GM21526 (cell line): ENCODE data around the gene NGDN.
"Not testable (repeated sequence)": the region's sequence is repeated elsewhere in the genome, so short reads cannot be mapped to it uniquely, and the experiment has no call there.

Source experiments
- ATAC-seq: cut with Tn5 transposase; IDR thresholded peaks from one replicate; pipeline ENCODE4 v1.9.1; 2021; ENCODE audit warnings: moderate library complexity; ENCODE audit not compliant: unreplicated experiment, low FRiP score

NGDN gene, protein sequence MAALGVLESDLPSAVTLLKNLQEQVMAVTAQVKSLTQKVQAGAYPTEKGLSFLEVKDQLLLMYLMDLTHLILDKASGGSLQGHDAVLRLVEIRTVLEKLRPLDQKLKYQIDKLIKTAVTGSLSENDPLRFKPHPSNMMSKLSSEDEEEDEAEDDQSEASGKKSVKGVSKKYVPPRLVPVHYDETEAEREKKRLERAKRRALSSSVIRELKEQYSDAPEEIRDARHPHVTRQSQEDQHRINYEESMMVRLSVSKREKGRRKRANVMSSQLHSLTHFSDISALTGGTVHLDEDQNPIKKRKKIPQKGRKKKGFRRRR

DNA sequence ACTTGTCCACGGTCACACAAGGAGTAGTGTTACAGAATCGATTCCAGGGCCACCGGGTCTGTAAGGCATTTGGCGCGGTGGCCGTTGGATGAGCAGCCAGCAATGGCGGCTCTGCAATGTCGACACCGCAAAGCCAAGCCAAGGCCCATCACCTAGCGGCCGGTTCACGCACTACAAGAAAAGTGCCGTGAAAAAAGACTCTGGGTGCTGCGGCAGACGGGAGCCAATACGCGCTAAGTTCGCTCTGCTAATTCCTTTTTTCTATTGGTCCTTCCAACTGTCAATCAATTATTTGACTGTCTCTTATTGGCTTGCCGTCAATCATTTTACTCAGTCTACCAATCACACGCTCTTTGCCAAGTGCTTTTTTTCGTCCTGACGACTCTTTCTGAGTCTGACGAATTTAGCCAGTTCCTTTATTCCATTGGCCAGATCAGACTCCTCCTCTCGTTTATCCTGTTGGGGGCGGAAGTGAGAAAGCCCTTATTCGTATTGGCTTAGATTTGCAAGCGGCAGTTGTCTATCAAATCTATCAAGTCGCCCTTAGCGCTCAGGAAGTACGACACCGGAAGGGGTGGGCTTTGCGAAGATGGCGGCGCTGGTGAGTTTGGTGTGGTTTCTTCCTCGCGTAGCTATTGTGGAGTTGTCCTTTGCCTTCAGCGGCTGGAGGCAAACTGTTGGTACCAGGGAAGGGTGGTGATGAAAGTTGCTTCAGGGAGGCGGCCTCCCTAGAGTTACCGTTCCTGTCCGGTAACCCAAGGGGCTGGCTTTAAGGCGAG lies at the start of gene NGDN:
TSS of gene NGDN (plus strand) at position 577 of the 779 bp plus-strand sequence. CDS start at position 590, 13 bp downstream.
- ATAC-seq = peak; percentile 90

DNA sequence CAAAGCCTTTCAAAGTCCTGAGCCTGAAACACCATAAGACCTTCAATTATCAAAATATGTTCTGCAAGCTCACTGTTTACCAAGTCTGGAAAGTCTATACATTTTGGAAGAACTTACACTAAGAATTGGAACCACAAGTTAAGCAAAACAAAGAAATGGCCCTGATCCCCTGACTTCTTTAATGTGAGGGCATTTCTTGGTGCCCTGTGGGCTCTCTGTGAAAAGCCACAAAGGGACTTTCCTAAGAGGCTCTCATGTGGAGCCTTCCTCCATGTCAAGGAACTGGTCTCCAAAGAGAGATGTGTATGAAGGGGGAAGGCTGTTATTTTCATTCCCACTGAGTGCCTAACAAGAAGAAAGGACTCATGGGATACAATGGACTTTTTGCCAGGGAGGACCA lies 47.9 kb upstream of the NGDN start:
- ATAC-seq = no peak

DNA sequence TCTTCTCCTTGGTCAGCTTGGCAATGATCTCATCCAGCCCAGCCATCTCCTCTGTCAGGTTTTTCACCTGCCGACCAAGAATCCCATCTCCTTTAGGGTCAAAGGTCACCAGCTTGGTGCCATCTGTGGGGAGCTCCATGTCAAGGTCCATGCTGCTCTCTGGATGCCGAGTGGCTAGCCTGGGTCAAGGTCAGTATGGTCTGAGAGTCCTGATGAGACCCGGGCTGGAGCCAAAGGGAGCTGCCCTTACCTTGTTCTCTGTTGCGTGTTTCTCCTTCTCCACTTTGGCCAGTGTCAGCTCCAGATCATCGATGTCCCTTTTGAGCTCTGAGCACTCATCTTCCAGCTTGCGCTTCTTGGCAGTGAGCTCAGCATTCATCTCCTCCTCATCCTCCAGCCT lies 45.8 kb upstream of the NGDN start:
- ATAC-seq = no peak

DNA sequence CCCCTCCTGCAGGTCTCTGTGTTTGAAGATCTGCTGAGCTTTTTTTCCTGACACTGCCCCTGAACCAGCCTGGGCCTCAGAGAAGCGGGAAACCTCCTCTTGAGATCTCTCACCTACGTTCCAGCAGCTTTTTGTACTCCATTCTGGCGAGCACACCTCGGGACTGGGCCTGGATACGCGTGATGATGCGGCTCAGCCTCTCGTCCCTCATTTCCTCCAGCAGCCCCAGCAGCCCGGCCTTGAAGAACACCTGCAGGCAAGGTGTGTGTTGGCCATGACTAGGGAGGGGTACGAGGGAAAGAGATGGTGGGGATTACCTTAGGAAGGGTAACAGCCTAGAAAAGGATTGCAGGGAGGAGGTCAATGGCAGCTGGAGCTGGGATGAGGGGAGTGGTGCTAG lies 44.3 kb upstream of the NGDN start:
- no peak for ATAC-seq

DNA sequence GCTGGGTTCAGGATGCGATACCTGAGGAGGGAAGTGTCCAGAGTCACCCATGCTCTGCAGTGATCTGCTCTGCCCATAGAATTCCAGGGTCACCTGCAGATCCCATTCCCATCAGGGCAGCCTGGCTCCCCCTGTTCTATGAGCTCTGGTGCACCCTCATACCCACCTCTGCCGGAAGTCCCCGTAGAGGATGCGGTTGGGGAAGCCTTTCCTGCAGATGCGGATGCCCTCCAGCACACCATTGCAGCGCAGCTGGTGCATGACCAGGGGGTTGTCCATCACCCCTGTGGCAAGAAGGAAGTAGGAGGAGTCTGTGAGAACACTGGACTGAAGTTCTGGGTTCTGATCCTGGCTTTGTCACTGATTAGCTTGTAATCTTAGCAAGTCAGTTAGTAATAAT lies 43.7 kb upstream of the NGDN start:
- ATAC-seq = not testable (repeated sequence)

DNA sequence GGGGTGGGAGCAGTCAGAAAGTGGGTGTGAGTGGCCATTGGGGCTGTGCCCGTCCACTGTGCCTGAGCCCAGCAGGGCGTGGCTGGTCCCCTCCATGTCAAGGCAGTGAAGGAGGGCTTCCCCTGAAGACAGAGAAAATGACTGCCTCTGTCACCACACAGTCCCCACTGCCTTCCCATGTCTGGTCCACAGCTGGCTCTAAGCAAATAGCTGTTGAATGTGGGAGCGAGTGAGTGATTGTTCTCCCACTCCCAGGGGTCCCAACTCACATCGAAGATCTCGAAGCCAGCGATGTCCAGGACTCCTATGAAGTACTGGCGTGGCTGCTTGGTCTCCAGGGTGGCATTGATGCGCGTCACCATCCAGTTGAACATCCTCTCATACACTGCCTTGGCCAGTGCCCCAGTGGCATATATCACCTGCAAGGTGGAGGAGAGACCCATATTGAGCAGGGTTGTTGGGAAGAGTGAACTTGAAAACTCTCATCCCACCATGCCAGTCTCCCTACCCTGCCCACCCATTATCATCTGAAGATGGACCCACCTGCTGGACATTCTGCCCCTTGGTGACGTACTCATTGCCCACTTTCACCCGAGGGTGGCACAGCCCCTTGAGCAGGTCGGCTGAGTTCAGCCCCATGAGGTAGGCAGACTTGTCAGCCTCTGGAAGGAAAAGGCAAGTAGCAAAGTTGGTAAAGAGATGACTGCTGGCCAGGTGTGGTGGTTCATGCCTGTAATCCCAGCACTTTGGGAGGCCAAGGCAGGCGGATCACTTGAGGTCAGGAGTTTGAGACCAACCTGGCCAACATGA lies 40.6 kb upstream of the NGDN start:
- no peak for ATAC-seq

DNA sequence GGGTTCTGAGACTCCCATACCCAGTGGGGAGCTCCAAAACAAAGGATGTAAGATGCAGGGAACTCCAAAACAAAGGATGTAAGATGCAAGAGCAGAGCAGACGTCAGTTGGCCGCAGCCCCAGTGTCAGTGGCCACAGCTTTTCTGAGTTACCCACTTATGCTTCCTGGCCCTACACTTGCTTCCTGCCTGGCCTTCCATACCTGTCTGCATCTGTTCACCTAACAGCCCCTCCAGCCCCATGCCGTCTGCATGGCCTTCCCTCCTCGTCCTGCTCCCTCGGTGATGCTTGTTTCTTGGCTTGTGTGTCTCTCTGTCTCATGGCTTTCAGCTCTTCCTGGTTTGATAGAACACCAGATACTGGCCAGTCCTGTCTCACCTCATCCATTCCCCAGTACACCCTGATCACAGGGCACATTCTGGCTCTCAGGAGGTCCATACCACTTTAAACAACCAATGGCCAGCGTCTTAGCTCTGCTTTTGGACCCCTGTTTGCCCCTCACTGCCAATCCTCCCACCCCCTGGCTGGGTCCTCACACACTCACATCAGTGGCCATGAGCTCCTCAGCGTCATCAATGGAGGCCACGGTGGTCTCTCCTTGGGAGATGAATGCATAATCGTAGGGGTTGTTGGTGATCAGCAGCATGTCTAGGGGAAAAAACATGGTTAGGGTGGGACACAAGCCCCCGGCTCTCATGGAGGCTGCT lies 39.3 kb upstream of the NGDN start:
- ATAC-seq = no peak

DNA sequence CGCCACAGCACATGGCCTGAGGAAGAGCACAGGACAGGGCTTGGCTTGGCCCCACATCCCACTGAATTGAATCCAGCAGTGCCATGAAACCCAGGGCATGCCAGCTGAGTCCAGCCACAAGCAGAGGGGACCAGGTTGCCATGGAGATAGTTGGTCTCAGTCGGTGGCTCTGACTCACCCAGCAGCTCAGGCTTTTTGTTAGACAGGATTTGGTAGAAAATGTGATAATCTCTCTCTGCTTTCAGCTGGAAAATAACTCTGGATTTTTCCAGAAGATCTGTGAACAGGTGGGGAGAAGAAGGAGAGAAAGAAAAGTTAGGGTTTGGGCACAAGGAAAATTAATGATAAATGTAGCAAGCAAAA lies 38.8 kb upstream of the NGDN start:
- ATAC-seq = no peak

DNA sequence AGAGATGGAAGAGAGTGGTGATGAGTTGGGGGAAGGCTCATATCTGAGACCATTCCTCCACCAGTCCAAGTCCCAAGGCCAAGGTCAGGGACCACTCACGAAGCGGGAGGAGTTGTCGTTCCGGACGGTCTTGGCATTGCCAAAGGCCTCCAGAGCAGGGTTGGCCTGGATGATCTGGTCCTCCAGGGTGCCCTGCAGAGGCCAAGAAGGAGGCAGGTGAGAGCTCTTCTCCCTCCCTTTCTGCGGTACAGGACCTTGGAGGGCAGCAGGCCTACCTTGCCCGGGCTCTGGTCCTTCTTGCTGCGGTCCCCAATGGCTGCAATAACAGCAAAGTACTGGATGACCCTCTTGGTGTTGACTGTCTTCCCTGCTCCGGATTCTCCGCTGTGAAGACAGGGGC lies 38.0 kb upstream of the NGDN start:
- ATAC-seq = no peak

DNA sequence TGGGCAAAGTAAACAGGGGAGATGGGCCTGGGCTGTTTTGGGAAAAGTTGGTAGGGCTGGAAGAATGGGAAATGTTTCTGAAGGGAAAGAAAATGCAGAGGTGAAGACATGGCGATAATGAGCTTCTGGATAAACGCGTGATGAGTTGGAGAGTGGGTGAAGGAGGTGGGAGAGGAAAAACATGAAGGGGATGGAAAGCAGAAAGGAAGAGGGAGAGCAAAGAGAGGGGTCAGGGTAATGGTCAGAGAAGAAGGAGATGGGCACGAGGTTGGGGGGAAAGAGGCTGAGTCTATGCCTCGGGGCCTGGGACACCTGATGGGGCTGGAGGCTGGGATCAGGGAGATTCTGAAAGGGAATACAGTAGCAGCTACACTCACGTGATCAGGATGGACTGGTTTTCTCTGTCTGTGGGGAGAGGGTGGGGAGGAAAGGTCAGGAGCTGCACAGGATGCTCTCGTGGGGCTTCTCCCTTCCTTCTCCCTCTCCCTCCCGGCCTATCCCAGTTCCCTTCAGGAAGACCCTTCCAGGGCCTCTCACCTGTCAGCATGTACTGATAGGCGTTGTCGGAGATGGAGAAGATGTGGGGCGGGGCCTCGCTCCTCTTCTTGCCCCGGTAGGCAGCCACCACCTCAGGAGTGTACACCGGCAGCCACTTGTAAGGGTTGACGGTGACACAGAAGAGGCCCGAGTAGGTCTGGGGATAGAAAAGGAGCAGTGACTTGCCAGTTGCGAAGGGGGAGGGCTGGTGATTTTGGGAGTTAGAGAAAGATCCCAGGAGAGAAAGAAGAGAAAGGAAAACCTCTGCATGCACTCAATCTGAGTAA lies 37.2 kb upstream of the NGDN start:
- ATAC-seq = no peak

DNA sequence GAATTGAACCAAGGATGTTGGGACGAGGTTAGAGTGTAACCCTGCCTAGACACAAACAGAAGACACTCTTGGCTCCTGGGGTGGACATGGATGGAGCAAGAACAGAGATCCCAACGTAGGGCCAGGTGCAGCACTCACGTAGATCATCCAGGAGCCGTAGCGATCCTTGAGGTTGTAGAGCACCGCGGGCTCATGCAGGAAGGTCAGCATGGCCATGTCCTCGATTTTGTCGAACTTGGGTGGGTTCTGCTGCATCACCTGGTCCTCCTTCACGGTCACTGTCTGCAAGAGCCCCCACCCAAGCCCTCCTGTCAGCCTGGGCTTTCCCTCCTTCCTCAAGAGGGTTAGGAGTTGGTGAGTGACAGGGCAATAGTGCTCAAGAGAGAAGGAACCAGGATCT lies 36.6 kb upstream of the NGDN start:
- no peak for ATAC-seq

DNA sequence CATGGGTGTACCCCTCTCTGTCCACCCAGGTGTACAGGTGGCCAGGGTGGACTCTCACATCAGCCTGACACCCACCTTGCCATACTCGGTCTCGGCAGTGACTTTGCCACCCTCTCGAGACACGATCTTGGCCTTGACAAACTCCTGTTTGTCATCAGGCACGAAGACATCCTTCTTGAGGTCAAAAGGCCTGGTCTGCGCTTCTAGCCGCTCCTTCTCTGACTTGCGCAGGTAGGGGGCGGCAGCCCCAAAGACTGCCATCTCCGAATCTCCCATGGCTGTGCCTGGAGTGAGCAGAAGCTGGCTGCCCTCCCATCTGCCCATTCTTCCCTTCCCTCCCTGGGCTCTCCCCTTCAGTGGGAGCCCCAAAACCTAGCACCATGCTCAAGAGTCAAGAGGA lies 36.0 kb upstream of the NGDN start:
- ATAC-seq = no peak

DNA sequence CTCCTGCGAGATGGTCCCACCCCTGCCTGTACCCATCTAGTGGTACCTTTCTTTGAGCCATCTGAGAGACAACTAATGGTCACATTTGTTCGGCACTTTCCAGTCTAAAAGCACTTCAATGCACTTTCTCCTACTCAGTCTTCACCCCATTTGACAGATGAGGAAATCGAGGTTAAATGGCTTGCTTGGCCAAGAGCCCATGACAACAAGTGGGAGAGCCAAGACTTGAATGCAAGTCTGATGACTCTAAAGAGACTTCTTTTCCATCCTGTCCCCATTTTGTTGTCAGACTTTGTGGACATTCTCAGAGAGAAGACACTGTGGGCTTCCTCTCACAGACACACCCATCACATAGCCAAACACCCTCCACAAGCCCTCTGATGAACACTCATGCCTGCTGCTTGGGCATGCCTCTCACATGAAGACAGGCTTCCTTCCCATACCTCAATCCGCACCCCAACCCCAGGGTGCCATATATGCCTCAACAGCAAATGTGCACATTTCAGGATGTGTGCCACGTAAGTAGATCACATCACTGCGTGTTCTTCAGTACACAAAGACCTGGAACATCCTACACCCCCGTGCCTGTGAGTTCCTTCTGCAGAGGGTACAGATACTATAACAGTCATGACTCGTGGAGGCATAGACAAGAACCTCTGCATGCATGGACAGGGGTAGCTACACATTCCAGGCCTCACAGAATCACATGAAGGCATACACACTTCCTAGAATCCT lies 34.8 kb upstream of the NGDN start:
- no peak for ATAC-seq

DNA sequence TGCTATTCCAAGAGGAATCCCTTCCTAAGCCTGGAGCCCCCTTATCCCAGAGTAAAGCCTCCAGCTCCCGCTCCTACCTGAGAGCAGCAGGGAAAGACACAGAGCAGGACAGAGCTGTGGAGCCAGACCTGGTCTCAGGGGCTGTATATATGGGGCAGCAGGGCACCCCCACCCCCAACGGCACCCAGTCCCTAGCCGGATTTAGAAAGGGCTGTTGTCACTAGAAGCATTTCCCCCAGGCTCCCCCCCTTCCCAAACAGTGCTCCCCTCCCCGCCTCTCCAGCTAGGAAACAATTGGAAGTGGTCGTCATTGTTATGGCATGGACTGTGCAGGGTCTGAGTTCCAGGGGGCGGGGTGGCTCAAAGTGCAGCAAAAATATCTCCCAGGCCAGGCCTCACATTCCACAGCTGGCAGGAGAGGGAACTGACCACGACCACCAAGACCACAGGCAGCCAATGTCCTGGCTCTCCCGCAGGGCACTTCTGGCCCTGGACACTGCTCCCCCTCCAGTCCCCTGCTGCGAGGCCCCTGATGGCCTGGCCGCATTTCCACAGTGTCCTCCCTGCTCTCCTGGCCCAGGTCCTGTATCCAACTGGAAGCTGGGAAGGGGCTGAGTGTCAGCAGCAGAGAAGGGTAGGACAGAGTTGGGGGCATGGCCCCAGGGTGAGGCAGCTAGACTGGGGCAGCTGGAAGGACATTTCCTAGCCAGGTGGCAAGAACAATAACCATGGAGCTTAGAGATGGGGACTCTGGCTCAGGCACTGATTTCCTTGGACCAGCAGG lies 33.8 kb upstream of the NGDN start, which contains the start of gene MYH7:
TSS of gene MYH7 (minus strand) at position 118 of the 784 bp plus-strand sequence. CDS start 1,928 bp downstream, outside the sequence.
- ATAC-seq = no peak

DNA sequence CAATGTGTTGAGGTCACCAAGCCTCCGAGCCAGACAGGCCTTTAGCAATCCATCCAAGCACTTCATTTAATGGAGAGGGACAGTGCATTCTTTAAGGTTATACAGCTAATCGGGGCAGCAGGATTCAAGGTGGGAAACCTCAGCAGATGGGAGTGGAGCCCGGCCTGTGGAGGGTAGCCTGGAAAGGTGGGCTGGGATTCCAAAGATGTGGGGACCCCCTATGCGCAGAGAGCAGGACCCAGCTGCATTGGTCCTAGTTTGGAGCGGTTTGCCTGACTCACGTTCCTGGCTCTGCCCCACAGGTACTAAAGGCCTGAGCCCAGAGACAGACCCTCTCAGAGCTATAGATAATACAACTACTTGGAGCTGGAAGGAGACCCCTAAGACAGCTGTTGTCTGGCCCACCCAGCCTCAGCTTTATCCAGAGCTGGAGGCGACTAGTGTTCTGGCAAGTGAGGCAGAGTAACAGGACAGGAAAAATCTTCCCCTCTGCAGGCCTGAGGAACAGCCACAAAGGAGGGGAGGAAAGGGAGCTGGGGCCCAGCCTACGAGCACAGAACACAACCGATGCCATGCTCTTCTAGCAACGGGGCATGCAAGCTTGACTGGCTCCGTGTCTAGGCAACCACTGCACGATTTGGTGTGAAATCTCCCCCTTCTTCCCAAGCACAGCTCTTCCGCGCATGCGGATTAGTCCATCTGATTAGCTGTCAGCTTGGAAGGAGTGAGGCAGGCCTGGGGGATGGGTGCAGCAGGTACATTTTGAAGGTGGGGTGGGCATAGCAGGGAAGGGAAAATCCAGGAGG lies 33.0 kb upstream of the NGDN start:
- no peak for ATAC-seq

DNA sequence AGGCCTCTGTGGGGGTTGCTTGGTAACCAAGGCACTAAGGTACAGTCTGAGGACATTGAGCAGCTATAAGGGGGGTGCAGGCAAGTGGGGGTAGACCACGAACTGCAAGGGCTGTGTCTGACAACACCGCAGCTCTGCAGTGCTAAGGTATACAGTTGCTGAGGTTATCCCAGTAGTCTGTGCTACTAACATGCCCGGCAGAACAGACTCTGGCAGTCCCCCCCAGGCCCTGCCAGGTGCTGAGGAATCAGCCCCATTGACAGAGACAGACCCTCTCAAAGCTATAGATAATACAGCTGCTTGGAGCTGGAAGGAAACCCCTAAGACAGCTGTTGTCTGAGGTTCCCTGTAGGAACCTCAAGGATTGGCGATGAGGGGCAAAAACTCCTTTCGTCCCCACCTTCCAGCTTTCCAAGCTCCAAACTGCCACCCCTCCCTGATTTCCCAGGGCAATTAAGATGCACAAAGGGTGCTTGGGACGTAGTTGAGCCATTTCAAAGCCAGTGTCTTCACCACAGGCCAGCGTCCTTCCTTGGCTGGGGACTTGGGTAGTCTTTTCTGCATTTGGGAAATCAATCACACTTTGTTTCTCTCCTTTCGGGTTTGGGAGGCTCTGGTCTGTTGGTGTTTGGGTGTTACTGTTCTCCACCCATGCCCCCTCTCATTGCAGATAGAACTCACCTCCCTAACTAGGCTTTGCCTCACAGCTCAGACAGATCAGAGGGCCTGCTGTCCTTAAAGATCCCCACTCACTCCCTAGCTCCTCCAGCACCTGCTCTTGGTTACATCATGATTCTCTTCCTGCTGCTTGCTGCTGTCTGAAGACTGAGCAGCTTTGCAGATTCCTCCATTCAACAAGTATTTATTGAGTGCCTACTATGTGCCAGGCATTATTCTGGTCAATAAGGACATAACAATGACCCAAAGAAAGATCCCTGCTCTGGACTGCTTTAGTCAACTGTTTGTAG lies 32.1 kb upstream of the NGDN start:
- ATAC-seq = no peak
